GM10847 (cell line): ENCODE data around the gene CCND1.

Experiments
- POLR2A ChIP-seq: IDR thresholded peaks from 2 replicates; pipeline ENCODE4 v1.6.1; 2011; ENCODE audit not compliant: insufficient read length; ENCODE audit errors: extremely low read depth

The CCND1 gene

GRCh38 chr11:69653406-69653960 is 12.5 kb downstream of the CCND1 start:
- no peak for TF ChIP-seq POLR2A

DNA sequence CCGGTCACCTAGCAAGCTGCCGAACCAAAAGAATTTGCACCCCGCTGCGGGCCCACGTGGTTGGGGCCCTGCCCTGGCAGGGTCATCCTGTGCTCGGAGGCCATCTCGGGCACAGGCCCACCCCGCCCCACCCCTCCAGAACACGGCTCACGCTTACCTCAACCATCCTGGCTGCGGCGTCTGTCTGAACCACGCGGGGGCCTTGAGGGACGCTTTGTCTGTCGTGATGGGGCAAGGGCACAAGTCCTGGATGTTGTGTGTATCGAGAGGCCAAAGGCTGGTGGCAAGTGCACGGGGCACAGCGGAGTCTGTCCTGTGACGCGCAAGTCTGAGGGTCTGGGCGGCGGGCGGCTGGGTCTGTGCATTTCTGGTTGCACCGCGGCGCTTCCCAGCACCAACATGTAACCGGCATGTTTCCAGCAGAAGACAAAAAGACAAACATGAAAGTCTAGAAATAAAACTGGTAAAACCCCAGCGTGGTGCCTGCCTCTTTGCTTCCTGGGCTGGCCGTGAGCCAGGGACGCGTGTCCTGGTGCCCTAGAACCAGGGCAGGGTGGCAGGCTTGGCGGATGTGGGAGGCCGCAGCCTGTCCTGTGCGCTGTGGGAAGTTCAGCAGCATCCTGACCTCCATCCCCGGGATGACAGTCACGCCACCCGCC is 13.2 kb downstream of the CCND1 start:
- no peak for TF ChIP-seq POLR2A

- no peak for TF ChIP-seq POLR2A
Measured at GRCh38 chr11:69654660-69655478, 13.9 kb downstream of the CCND1 start.

GRCh38 chr11:69655479-69656428 is 14.8 kb downstream of the CCND1 start:
- TF ChIP-seq POLR2A, result no peak

DNA sequence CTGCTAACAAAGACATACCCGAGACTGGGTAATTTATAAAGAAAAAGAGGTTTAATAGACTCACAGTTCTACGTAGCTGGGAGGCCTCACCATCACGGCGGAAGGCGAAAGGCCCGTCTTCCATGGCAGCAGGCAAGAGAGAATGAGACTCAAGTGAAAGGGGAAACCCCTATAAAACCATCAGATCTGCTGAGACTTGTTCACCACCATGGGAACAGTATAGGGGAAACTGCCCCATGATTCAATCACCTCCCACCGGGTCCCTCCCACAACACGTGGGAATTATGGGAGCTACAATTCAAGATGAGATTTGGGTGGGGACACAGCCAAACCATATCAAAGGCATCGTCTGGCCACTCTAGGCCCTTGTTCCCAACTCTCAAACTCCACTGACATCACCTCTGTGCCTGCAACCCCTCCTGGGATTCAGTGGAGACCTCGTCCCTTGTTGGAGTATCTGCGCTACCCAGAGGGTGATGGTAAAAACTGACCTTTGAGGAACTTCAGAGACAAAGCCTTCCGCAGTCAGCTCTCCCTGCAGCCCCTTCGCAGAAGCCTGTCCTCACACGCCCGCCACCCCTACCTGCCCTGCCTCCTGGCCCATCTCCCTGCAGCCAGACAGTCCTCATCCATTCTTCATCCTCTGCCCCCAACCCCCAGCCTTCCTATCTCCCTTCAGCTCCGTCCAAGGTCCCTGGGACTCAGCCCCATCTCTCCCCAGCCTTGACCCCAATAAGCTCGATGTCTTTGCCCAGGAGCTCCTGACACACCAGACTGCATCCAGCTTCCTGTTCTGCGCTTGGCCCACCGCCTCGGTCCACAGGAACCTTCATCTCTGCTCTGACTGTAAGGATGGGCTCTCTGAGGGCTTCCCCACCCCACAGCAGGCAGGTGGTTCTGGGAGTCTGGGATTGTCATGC is 15.8 kb downstream of the CCND1 start:
- no peak for TF ChIP-seq POLR2A

GRCh38 chr11:69657456-69657910 is 16.5 kb downstream of the CCND1 start:
- TF ChIP-seq POLR2A, result no peak

DNA sequence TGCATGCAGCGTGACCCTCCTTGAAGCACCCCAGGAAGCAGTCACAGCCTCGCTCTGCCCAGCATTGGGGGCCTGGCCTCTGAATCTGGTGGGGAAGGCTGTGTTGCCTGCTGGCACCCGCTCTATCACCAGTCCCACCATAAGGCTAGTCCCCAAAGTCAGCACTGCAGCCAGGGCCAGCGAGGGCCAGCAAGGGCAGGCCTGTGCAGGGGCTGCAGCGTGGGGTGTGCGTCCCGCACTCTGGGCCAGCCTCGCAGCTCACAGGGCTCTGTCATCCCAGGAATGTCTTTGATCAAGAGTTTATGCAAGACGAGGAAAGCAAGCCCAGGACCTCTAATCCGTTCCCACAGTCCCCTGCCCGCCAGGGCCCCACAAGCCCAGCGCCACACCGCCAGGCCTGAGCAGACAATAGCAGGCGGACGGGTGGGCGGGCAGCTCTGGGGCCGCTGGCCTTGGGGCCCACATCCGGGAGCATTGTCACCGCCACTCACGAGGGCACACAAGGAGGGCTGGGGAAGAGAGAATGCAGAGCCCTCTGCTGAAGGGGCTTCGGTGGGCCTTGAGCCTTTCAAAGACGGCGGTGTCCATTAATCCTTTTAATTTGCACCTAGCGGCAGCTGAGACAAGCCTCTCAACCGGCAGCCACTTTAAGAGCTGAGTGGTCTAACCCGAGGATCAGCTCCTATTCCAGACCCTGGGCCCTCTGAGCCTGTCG is 17.1 kb downstream of the CCND1 start:
- no peak for TF ChIP-seq POLR2A

- no peak for TF ChIP-seq POLR2A
Measured at GRCh38 chr11:69658626-69659450, 17.9 kb downstream of the CCND1 start.

DNA sequence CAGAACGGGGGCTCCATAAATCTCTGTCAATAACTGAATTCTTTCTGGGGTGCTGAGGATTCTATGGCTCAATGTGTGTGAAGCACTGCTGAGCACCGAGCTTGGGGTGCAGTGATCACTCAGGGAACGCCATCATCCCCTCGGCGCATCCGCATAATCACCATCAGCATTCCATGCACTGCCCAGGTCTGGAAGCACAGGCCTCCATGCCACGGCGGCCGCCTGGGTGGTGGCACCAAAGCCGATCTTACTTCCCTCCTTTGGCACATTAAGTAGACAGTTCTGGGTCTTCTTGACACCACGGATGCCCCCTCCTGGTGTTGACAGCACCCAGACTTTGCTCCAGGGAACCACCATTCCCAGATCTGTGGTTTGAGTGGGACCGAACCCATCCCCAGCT is 18.6 kb downstream of the CCND1 start:
- TF ChIP-seq POLR2A, result no peak

- TF ChIP-seq POLR2A, result no peak
Measured at GRCh38 chr11:69660001-69660500, 19.1 kb downstream of the CCND1 start.

DNA sequence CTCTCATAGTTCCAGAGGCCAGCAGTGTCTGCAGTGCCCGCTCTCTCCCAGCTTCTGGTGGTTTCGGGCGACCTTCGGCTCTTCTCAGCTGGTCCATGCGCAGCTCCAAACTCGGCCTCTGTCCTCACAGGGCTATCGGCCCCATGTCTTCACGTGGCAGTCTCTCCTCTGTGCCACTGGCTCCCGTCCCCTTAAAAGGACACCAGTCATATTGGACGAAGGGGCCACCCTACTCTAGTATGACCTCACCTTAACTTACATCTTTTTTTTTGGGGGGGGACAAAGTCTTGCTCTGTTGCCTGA is 20.4 kb downstream of the CCND1 start:
- no peak for TF ChIP-seq POLR2A

DNA sequence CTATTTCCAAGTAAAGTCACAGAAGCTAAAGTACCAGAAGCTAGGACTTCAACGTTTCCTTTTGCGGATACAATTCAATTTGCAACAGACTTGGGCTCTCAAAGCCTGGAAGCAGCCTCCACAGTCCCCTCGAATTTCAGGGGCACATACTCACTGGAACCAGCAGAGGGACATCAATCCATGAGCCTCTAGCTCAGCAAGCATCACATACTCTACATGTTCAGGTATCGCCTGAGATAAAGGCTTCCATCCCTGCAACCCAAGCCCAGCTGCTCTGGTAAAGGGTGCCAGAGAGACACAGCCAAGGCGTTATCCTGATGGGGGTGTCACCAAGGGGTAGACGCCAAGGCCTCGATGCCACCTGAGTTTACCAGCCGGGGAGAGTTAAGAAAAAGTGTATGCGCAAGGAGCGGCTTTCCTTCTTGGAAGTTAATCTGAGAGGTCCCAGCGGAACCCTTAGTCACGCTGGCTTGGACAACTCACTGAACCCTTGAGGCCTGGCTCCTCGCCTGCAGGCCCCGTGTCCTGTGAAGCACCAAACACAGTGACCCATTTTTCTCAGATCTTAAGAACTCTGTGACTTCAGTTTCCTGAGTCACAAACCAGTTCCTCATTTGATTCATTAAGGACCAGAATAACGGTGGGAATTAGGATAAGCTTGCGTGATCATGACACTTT is 21.2 kb downstream of the CCND1 start:
- no peak for TF ChIP-seq POLR2A
